Measurements from ENCODE around the gene CHST6. TPM values are rescaled to one million over a fixed set of nuclear protein-coding genes. Genes with fewer than 3 reads are reported as not detected.

CHST6 gene
- 0.72 and 0.97 TPM in 2 replicates for total RNA-seq

DNA sequence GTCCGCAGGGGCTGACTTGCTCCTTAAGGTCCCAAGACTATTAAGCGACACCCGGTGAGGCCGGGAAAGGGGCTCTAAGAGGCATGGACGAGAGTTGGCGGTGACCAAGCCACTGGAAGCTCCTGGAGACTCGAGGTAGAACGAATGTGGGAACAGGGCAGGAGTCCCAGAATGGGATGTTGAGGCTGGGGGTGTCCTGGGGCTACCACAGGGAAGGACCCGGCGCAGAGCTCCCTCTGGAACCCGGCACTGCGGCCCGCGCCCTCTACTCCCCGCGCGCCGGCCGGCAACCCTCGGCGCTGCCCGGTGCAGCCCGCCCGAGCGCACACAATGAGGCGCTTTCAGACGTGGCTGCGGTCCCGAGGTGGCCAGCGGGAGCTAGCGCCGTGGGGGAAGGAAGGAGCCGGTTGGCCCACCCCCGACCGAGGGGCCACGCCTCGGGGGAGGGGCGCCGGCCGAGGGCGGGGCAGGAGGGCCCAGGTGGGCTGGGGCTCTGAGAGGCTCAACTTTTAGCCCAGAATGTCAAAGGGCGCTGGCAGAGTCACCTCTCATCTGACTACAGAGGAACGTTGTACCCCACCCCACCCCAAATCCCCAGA is at the start of gene CHST6:
CHST6 (minus strand) TSS at position 366 of the 599 bp plus-strand sequence. CDS start 15,613 bp downstream, outside the sequence.

DNA sequence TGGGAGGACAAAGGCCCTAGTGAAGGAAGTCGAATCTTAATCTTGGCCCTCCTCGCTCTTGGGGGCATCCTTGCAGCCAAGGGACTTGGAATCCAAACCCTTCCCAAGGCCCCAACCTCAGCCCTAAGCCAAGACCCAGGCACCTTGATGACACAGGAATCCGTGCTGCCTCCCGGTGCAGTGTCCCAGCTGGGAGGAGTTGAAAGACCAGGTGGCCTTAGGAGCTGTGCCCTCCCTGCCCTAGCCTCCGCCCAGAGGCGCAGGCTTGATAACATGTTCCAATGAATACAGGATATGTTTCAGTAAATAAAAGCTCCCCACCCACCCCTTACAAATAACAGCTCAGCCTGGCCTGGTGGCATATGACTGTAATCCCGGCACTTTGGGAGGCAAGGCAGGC is 40.7 kb upstream of the CHST6 start, which contains the start of gene CHST5:
CHST5 (minus strand) TSS at position 208 of the 400 bp plus-strand sequence. CDS start 5,724 bp downstream, outside the sequence.

DNA sequence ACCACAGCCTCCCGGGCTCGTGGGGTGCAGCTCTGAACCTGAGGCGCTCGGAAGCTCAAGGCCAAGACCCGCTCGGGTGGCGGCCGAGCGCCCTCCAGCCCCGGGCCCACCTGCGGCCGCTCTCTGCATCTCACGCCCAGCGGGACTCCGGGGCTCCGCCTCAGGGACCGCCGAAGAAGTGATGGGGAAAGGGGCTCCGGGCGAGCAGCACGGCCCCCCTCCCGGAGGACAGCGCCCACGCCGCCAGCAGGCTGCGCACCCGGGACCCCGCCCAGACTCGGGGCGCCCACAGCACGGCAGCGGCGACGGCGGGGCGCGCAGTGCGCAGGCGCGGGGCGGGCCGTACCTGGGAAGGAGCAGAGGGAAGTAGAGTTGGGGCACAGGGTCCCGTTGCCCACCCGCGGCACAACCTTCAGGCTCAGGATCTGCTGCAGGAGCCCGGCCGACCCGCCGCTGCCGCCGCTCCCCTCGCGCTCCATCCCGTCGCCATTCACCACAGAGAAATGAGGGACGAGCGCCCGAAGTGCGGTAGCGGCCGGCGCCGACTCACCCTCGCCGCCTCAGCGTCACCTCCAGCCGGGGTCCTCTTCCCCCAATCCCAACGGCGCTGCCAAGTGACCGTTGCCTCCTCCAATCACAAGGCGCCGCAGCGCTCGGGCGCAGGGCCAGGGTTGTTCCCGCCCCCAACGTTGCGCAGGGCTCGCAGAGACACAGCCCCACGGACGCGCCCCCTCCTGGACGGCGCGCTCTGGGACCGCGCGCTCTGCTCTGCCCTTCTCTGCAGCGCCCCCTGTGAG is 30.9 kb downstream of the CHST6 start, which contains the start of gene TMEM170A:
TMEM170A (minus strand) TSS at position 568 of the 797 bp plus-strand sequence; CDS start at position 479, 89 bp downstream.

DNA sequence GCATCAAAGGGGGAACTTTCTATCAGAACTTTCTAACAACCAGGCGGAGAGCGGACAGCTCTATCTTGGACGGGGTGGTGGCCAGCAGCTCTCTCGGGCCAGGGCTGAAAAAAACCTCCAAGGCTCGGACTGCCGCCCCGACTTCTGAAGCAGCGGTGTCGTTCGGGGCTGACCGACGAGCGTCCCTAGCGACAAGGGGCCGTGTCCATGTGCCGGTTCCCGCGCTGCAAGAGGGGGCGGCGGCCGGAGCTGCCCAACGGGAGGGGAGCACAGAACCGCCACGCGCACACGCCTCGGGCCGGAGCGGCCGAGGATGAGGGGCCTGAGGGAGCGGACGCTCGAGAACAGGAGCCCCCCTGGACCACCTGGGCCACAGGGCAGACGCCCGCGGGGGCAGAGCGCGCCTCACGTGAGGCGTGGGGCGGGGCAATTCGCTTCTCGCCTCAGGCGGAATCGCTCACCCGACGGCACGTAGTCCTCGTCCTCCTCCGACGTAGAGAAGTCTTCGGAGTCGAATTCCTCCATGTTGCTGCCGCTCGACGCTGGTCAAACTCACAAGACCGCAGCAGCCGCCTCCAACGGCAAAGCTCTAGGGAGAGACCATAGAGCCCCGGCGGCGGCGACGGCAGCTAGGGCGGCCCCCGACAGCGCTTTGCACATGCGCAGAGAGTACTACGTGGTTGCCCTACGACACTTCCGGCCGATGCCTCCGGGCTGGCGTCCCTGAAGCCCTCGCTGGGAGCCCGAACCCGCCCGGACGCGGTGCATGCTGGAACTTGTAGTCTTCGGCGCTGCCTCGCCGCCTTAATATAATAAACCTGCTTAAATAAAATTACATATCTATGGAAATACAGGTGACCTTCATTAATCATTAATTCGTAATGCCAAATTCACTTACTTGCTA is 62.2 kb downstream of the CHST6 start, which contains the start of gene CFDP1:
CFDP1 (minus strand) TSS at position 676 of the 904 bp plus-strand sequence; CDS start at position 525, 151 bp downstream.

Other genes with a start within 250 kb of the CHST6 start
- 67.9 and 75.5 TPM in 2 replicates for gene BCAR1, start 243.8 kb downstream of the CHST6 start, total RNA-seq
- gene CFDP1, start 61.9 kb downstream of the CHST6 start, total RNA-seq: 24.6 and 39.2 TPM in 2 replicates
- 7.1 and 11.2 TPM in 2 replicates for gene TMEM170A, start 30.8 kb downstream of the CHST6 start, total RNA-seq
- gene CHST5, start 40.7 kb upstream of the CHST6 start, total RNA-seq: not detected in 2 replicates
- gene TMEM231, start 60.8 kb upstream of the CHST6 start, total RNA-seq: 9.4 and 13.6 TPM in 2 replicates
- 51.8 and 62.0 TPM in 2 replicates for gene GABARAPL2, start 70.9 kb upstream of the CHST6 start, total RNA-seq
- 27.5 and 34.7 TPM in 2 replicates for gene ADAT1, start 127.8 kb upstream of the CHST6 start, total RNA-seq
- gene KARS1, start 152.2 kb upstream of the CHST6 start, total RNA-seq: 137 and 149 TPM in 2 replicates
- gene TERF2IP, start 152.3 kb upstream of the CHST6 start, total RNA-seq: 35.0 and 45.4 TPM in 2 replicates
- not detected in 2 replicates for gene CPHXL2, start 181.6 kb upstream of the CHST6 start, total RNA-seq
- not detected in 2 replicates for gene DUXB, start 206.0 kb upstream of the CHST6 start, total RNA-seq
- gene CPHXL, start 231.0 kb upstream of the CHST6 start, total RNA-seq: not detected in 2 replicates